NCI-H2171 treated with DMSO at 0.1 percent for 48 hours (cell line): Measurements from ENCODE around the gene NRXN2.
"Not testable (repeated sequence)": the region's sequence is repeated elsewhere in the genome, so short reads cannot be mapped to it uniquely, and the experiment has no call there.

ENCODE experiments used
- DNase-seq: peaks from one replicate; lab custom pipeline; 2025; lab: John Stamatoyannopoulos, UW

Gene NRXN2

DNA sequence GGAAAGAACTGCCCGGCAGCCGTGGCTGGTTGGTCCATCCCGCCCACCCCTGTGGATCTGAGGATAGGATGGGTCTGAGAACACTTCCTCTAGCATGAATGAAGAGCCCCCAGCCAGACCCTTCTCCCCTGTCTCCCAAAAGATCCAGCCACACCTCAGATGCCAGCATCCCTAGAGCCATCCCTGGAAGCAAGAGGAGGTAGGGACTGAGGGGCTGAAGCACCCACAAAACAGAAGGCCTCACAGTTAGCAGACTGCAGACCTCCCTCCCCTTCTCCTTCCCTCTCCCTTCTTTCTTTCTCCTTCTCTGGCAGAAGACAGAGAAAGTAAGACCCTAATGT is 1.7 kb downstream of the NRXN2 start:
- no peak for DNase-seq

DNA sequence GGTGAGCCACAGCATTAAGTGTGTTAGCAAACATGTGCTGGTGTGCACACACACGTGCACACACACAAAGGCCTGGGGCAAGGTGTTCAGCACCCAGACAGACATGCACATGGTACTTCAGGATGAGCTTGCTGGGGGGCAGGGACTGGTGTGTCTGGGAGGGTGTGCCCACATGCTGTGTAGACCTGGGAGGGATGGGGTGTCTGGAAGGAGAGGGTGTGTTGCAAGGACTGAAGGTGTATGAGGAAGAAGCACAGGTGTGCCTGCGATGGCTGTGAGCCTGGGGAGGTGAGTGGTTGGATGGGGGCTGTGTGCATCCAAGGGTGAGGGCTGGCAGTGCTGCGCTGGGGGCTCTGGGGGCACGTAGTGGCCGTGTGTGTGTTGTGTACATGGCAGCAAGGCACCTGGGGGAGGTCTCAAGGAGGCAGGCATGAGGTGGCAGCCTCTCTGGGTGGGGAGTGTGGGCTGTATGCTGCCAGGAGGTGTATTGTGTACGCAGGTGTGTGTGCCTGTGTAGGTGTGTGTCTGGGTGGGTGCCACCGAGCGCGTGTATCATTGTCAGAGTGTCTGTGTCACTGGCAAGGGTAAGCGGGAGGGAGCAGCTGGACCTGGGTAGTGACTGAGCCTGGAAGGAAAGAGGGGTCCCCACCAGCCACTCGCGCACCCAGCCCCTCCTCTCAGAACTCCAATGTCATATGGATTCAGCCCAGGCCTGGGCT is 2.2 kb downstream of the NRXN2 start:
- DNase-seq: no peak

DNA sequence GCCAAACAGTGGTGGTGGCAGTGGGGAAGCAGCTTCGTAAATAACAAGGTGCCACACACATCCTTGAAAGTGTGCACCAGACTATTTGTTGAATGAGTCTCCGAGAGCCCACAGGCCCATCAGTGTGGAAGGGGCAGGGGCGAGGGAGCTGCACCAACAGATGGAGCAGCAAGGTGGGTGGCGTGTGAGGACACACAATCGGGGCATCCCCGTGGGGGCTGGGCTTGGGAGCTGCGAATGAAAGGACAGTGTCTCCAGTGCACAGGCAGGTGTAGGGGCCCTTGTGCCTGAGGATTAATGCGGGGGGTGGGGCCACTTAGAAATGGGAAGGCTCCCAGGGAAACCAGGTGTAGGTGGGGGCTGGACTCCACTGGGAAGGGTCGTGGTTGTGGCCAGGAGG is 2.8 kb downstream of the NRXN2 start:
- DNase-seq: no peak

DNA sequence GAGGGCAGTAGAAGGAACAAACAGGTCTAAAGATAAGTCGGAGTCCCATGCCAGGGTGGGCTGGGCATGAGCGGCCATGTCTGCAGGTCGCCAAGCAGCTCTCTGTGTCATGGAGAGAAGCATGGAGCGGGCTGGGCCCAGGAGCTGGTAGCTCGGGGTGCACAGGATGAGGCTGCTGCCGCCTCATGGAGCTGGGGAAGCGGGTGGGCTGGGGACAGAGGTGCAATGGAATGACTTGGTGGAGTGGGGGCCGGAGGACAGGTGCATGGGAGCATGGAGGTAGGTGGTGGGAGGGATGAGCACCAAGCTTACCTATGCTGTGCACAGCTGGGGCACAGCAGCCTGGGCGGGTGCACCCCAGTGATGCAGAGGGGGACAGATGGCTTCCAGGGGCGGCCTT is 3.6 kb downstream of the NRXN2 start:
- DNase-seq: no peak

DNA sequence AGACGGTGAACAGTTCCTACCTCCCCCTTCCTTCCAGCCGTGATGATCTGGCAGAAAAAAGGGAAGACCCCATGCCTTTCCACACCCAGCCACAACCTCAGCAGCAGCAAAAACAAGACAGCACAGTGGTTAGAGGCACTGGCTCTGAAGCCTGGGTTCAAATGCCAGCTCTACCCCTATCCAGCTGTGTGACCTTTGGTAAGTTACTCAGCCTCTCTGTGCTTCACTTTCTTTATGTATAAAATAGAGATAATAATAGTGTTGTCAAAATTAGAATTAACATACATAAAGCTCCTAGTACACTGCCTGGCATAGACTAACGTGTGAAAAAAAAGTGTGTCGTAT is 4.2 kb downstream of the NRXN2 start:
- DNase-seq: no peak

DNA sequence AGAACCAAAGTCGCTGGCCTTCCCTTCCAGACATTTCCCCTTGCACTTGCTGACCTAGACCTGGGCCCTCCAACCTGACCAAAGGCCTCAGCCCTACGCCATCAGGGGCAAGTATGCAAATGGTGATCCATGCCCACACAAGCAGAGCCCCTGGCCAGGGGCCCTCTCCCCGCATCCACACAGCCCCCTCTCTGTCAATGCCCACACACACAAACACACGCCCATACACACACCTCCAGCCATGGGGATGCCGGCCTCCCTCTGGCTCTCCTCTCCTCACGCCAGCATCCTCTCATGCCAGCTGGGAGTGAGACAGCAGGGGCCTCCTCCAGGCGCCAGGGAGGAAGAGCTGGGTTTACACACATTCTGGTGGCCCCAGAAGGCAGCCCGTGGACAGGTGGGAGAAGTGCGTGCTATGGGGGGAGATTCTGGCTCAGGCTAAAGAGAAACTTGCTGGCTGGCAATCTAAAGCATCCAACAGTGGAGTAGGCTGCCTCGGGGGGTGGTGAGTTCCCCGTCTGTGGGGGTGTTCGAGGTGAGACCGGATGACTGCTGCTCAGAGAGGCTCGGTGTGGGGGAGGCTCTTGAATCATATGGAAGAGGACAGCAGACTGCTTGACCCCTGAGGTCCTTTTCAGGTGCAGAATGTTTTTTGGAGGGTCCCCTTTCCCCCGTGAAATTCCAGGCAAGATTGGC is 4.8 kb downstream of the NRXN2 start:
- no peak for DNase-seq

DNA sequence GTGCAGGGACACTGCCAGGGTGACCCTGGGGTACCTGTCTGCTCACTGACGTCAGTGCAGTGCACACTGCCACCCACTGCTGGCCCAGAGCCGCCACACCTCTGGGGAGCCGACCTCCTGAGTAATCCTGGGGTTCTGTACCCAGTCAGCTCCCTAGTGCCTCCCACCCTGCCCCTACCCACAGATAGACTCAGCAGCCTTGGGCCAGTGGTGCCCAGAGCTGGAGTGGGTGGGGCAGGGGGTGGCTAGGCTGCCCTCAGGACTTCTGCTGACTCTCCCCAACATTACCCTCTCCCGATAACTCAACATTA is 5.8 kb downstream of the NRXN2 start:
- no peak for DNase-seq

DNA sequence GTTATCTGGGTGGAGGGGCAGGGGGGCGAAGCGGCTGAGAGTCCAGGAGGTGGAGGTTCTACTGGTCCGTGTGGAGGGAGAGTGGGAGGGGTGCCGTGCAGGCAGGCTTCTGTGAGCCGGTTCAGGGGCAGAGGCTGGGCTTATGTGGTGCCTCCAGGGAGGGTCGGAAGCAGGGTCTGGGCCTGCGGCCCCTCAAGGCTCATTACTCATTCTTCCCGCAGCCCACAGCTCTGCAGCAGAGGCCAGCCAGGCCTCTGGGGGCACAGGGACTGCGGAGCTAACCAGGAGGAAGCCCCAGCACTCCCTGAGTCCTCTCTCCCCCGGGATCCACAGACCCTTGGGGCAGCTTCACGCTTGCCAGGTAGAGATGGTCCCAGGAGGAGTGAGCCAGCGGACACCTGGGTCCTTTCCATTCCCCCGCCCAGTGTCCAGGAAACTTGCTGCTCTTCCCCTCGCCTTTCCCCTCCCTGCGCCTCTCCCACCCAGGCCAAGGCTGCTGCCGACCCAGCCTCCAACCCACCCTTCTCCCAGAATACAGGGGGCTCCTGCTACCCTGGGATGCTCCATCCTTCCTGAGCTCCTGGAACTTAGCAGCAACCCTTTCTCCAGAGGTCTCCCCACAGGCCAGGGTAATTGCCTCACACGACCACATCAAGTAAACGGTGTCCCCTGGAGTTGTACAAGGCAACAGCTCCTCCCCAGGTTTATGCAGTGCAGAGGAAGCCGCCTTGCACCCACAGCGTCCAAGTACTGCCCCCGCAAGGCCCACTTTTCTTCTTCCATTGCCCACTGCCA is 6.3 kb downstream of the NRXN2 start:
- DNase-seq: no peak

DNA sequence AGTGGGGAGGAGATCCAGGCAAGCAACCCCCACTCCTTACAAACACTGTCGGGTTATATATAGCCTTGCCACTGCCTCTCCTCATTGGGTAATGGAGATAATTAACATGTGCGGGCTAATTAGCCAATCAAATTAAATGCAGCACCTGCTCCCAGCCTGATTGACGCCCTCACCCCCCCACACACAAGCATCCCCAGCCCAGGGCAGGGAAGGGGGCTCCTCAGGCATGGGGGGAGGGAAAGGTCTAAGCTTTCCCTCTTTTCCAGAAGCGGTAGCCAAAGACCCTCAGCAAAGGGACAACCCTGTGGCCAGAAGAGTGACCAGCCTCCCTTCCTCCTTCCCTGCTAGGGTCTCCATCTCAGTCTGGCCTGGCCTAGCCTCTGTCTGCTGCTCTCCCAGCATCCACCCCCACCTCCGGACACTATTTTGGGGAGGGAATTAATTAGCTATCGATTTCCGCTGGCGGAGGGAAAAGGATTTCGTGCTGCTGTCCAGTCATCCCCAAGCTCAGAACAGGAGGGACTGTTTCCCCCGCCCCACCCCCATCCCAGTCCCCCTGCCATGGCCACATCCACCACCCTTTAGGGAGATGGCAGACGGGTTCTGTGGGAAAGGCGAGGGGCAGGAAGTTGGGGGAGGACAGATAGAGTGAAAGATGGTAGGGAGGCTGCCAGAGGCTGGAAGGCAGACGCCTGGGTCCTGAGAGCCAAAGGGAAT is 7.1 kb downstream of the NRXN2 start:
- no peak for DNase-seq

DNA sequence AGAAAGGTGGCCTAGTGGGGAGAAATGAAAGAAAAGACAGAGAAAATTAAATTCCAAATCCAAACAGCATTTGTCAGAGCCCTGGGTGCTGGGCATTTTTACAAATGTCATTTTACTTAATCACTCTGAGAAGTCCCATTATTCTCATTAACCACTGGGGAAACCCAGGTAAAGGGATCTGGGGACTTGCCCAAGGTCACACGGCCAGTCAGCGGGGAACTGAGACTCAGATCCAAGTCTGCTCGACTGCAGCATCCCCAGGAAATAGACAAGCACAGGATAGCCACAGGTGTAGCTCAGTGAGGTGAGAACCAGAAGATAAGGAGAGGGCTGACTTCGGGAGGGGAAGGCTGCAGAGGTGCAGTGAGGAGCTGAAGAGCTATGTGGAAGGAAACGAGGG is 7.9 kb downstream of the NRXN2 start:
- DNase-seq: no peak

DNA sequence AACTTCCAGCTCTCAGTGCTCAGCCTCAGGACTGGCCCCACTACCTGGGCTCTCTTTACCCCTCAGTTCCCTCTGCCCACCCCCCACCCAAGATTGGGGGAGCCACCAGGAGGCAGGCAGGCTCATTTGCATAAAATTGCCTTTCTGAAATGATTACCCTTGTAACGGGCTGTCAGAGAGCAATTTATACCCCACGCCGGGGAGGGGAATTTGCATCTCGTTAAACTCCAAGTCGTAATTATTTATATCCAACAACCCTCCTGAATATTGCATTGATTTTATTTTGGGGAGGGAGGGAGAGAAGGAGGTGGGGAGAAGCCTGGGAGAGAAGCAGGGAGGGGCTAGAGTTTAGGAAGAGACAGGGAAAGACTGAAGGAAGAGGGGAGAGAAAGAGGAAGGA is 8.3 kb downstream of the NRXN2 start:
- no peak for DNase-seq

DNA sequence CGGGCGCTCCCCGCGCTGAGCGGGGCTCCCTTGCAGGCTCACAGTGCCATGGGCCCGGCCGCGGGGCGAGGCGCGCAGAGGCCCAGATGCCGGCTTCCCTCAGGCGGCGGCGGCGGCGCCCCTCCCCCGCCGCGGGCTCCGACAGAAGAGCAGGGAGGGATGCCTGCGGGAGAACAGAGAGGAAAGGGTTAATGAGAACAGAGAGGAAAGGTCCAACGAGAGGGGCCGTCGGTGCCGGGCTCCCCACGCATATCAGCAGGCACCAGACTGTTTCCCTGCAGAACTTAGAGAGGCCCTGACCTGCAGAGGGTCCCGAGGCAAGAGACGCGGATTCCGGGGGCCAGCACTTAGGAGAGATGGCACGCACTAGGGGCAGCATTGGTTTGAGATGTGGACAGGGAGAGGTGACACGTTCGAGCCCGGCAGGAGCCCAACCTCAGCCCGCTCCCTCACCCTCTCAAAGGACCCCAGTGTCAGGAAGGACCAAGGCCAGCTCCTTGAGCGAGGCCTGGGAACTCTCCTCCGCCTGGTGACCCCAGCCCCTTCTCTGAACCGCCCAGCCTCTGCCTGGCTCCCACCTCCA is 9.1 kb downstream of the NRXN2 start:
- no peak for DNase-seq

DNA sequence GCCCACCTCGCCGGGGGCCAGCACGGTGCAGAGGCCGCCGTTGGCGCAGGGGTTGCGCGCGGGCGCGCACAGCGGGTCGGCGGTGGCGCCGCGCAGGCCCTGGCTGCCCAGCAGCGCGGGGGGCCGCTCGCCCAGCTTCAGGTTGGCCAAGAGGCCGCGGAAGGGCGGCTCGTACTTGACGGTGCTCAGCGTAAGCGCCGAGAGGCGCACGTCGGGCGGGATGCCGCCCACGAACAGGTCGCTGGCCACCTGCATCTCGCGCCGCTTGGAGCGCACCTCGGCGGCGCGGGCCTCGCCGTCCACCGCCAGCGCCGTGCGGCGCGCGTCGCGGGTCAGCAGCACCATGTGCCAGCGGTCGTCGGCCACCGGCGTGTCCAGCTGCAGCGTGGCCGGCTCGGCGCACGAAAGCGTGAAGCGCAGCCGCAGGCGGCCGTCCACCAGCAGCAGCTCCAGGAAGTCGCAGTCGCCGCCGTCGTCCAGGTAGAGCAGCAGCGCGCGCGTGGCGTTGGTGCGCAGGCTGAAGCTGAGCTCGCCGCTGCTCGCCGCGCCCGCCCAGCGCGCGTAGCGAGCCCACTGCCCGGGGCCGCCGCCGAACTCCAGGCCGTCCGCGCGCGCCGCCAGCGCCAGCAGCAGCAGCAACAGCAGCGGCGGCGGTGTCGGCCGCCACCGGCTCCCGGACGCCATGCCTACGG is 9.8 kb downstream of the NRXN2 start:
- DNase-seq: peak; percentile 21

DNA sequence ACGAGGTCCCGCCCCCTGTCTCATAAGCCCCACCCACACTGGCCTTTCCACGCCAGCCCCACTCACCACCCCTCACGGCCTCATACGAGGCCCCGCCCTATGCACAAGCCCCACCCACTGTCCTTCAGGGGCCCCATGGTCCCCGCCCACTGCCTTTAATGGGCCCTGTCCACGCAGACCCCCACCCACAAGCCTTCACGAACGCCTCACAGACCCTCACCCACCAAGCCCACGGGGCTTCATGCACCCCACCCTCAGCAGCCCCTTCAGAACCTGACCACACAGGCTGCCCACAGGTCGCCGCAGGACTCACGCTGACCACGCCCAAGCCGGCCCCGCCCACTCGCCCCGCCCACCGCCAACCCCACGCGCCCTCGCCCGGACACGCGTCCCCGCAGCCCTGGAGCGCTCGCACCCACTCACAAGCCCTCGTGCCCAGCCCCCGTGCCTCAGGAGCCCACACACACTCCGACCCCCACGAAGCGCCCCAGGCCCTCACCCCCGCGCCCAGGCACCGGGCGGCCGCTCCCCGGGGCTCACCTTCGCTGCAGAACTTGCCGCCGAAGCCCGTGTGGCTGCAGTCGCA is 10.5 kb downstream of the NRXN2 start:
- no peak for DNase-seq

DNA sequence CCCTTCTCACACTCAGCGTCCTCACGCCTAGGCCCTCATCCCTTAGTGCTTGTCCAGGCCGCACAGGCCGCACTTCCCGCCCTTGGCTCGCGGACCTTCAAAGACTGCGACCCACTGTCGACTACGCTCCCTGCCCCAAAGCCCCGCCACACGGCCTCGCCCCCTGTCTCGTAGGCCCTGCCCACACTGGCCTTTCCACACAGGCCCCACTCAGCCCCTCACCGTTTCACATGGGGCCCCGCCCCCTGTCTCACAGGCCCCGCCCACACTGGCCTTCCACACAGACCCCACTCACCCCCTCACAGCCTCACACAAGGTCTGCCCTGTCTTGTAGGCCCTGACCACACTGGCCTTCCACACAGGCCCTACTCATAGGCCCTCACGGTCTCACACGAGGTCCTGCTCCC is 11.0 kb downstream of the NRXN2 start:
- DNase-seq: no peak

DNA sequence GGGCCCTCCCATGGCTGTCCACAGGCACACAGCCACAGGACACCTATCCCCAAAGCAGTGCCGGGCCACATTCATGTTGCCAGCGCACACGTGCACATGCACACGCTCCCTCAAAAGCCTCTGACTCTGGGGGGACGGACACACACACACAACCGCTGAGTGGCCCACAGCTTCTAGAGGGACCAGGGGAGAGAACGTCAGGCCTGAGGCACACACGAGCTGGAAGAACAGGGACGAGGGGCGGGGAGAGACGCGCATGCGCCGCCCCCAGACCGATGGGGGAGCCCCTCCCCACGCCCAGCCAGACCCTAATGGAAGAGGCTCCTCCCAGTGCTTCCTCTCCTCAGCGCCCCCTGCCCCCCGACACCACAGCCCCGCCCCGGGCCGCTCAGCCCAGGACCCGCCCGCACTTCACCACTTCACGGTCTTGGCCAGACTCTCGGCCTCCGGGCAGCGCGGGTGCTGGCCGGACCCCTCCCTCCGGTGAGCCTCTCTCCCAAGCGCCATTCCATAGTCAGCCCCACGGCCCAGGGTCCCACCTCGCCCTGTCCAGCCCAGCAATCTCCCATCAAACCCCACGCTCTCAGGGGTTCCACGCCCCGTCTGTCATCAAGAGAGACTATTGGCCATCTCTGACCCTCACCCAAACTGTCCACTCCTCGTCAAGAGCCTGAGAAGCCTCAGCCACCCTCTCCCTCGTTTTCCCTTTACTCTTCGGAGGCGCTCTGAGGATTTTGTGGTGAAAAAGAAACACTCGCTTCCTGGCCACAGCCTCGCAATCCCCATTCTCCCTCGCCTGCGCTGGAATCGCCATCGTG is 11.7 kb downstream of the NRXN2 start:
- no peak for DNase-seq

DNA sequence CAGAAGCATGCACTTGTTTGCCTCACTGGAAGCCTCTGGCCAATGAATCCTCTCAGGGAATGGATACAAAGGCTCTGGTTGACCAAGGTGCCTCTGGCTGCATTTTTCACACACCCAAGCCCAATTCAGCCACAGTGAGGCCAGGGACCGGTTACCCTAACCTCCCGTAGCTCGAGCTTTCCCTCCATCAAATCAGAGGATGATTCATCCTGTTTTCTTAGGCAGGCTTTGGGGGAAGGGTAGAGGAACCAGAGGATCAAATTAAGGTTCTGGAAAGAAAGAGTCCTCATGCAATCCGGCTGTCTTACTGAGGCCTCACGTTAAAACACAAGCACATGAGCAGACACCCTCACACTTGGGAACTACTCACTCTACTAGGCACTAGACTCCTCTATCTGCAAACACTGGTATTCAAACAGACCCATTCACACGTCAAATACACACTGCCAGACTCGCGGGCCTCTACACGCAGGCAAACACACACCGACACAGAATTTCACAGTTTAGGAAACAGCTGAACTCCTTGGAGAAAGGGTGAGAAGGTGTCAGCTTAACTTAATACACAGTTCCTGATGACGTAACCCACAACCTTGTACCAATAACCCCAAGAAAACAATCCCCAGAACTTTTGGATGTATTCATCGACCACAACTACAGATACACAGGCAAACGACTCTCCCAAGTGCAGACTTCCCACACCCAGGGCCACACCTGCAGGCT is 12.4 kb downstream of the NRXN2 start:
- DNase-seq: no peak

DNA sequence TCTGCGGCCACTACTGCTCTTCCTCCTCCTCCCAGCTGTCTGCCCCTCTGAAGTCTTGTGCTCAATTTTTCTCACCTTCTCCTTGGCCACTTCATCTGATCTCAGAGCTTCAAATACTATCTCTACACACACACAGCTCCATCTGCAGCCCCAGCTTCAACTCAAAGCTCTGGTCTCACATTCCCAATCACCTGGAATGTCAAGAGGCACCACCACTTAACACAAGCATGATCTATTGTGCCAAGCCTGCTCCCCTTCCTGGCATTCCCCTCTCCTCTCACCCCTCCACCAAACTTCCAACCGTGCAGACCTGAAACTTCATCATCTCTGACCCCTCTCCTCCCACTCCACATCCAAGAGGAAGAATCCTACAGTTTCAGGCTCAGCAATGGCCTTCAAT is 17.5 kb downstream of the NRXN2 start:
- no peak for DNase-seq

DNA sequence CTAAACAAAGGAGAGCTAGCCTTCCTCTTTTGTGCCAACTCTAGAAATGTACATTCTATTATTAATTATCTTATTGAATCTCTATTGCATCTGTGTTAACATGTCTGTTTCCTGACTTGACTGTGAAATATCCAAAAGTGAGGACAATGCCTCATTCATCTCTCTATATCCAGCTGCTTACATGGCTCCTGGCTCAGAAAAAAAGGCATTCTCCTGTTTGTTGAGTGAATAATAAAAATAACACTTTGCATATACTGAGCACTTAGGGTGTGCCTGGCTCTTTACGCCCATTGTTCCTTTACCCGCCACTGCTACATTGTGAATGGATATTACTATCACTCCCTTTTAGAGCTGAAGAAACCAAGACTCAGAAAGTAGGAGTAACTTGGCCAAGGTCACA is 19.9 kb downstream of the NRXN2 start:
- DNase-seq: no peak

DNA sequence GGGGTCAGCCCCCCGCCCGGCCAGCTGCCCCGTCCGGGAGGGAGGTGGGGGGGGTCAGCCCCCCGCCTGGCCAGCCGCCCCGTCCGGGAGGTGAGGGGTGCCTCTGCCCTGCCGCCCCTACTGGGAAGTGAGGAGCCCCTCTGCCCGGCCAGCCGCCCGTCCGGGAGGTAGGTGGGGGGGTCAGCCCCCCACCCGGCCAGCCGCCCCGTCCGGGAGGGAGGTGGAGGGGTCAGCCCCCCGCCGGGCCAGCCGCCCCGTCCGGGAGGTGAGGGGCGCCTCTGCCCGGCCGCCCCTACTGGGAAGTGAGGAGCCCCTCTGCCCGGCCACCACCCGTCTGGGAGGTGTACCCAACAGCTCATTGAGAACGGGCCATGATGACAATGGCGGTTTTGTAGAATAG is 21.0 kb downstream of the NRXN2 start:
- DNase-seq: not testable (repeated sequence)
